Naive thymus-derived CD8-positive, alpha-beta T cell (primary cell): ENCODE data around the gene TPD52L1. TPM values are rescaled to one million over a fixed set of nuclear protein-coding genes. Genes with fewer than 3 reads are reported as not detected.
A peak's percentile ranks its signal among the peaks of the same experiment; 100 is the strongest.

ENCODE experiments used
- ATAC-seq, 2 donors: fragments of 150-1000 bp; cut with Tn5 transposase in 1 of 2; sonication (Bioruptor Pico), chemical (Tn5 transposase) in 1 of 2; 1 replicate in 1 of 2; 2 replicates in 1 of 2; pipeline ENCODE4 v1.10.0; 2021; ENCODE audit warnings: mild to moderate bottlenecking in 2 of 2, moderate library complexity in 2 of 2
- POLR2A ChIA-PET: fragments of 350-600 bp; sonication (Branson Sonifier 250); formaldehyde crosslinking; loops from one replicate; lab custom pipeline; 2021; ENCODE audit warnings: antibody characterized with exemption; lab: Charles Lee
- DNase-seq, 10 donors: peaks; one replicate each; pipeline versions ENCODE4 v3.0.0 to v3.0.0-alpha.2; 2020 to 2022
- H3K27ac Mint-ChIP-seq, 10 donors: one replicate each; pipeline ENCODE4 v1.8.0; 2020 to 2022; ENCODE audit warnings: mild to moderate bottlenecking in 10 of 10, mixed read lengths in 10 of 10, moderate library complexity in 4 of 10, inconsistent platforms in 1 of 10
- H3K27me3 Mint-ChIP-seq, 5 donors: one replicate each; pipeline ENCODE4 v1.8.0; 2021 to 2022; ENCODE audit warnings: mixed read lengths in 5 of 5
- H3K36me3 Mint-ChIP-seq, 3 donors: one replicate each; pipeline ENCODE4 v1.8.0; 2020 to 2022; ENCODE audit warnings: mixed read lengths in 3 of 3, mild to moderate bottlenecking in 2 of 3, inconsistent platforms in 1 of 3
- H3K4me1 Mint-ChIP-seq, 4 donors: one replicate each; pipeline ENCODE4 v1.8.0; 2021 to 2022; ENCODE audit warnings: mixed read lengths in 4 of 4
- H3K4me3 Mint-ChIP-seq, 10 donors: one replicate each; pipeline ENCODE4 v1.8.0; 2020 to 2022; ENCODE audit warnings: mild to moderate bottlenecking in 10 of 10, mixed read lengths in 10 of 10, moderate library complexity in 6 of 10, inconsistent platforms in 1 of 10
- H3K9me3 Mint-ChIP-seq, 9 donors: one replicate each; pipeline ENCODE4 v1.8.0; 2020 to 2022; ENCODE audit warnings: mixed read lengths in 9 of 9, mild to moderate bottlenecking in 3 of 9, inconsistent platforms in 1 of 9, moderate library complexity in 1 of 9
- polyA plus RNA-seq, 3 donors: library from polyadenylated mRNA; unstranded; fragments of 300-500 nt; fragmentation: Illumina TruSeq; gene quantifications; one replicate each; pipeline ENCODE4 v1.2.3, GENCODE V29; 2021
- total RNA-seq, 8 experiments: library from RNA in 2 of 8; stranded (reverse) in 2 of 8; gene quantifications; one replicate each; pipeline ENCODE4 v1.2.3 and lab custom pipeline; 2021 to 2026

The TPD52L1 gene
- total and polyA plus RNA-seq, 5 experiments from 2014 or later = not detected

GRCh38 chr6:125245523-125246264 is 92.1 kb downstream of the TPD52L1 start:
- POLR2A ChIA-PET = no interaction called here
- H3K36me3 Mint-ChIP-seq = peaks cover 0 to 34% (median 7%) of the 10 kb centered on the region in 3 donors
- H3K9me3 Mint-ChIP-seq = peaks cover 6 to 41% (median 30%) of the 10 kb centered on the region in 9 donors
- ATAC-seq = no peak
- no peak overlapping the region for H3K27ac Mint-ChIP-seq
- H3K4me3 Mint-ChIP-seq = no peak overlapping the region
- no peaks in the 10 kb centered on the region for H3K4me1 Mint-ChIP-seq
- DNase-seq = no peak
- H3K27me3 Mint-ChIP-seq = peaks cover 6 to 33% (median 14%) of the 10 kb centered on the region in 5 donors

GRCh38 chr6:125246566-125246965 is 93.0 kb downstream of the TPD52L1 start:
- DNase-seq = no peak
- no peak overlapping the region for H3K4me3 Mint-ChIP-seq
- peaks cover 5 to 33% (median 14%) of the 10 kb centered on the region in 5 donors for H3K27me3 Mint-ChIP-seq
- peaks cover 6 to 33% (median 21%) of the 10 kb centered on the region in 9 donors for H3K9me3 Mint-ChIP-seq
- H3K36me3 Mint-ChIP-seq = peaks cover 0 to 26% (median 4%) of the 10 kb centered on the region in 3 donors
- no peak for ATAC-seq
- no peak overlapping the region for H3K27ac Mint-ChIP-seq
- POLR2A ChIA-PET = no interaction called here
- H3K4me1 Mint-ChIP-seq = no peaks in the 10 kb centered on the region

GRCh38 chr6:125248136-125248535 is 94.6 kb downstream of the TPD52L1 start:
- POLR2A ChIA-PET = no interaction called here
- DNase-seq = no peak
- Mint-ChIP-seq H3K4me1 (no peaks in the 10 kb centered on the region), H3K9me3 (peaks cover 2 to 17% (median 6%) of the 10 kb centered on the region in 9 donors), H3K36me3 (peaks cover 0 to 13% (median 3%) of the 10 kb centered on the region in 3 donors), H3K27ac (no peak overlapping the region), H3K27me3 (peaks cover 5 to 33% (median 14%) of the 10 kb centered on the region in 5 donors), H3K4me3 (no peak overlapping the region)
- ATAC-seq = no peak

- Mint-ChIP-seq H3K36me3 (peaks cover 0 to 8% (median 1%) of the 10 kb centered on the region in 3 donors), H3K27me3 (peaks cover 5 to 28% (median 13%) of the 10 kb centered on the region in 5 donors), H3K9me3 (peaks cover 0 to 5% (median 0%) of the 10 kb centered on the region in 9 donors), H3K27ac (no peak overlapping the region), H3K4me3 (no peak overlapping the region), H3K4me1 (no peaks in the 10 kb centered on the region)
- POLR2A ChIA-PET = no interaction called here
- ATAC-seq = no peak
- no peak for DNase-seq
Measured at GRCh38 chr6:125250511-125250910, 96.9 kb downstream of the TPD52L1 start.

- peak overlapping the region in 2 of 10 donors; percentile 0 to 36 for H3K27ac Mint-ChIP-seq
- H3K4me3 Mint-ChIP-seq = peak overlapping the region in 3 of 10 donors; percentile 11 to 26 (median 24)
- no peak for DNase-seq
- ATAC-seq = no peak
- peaks cover 0 to 2% (median 1%) of the 10 kb centered on the region in 3 donors for H3K36me3 Mint-ChIP-seq
- POLR2A ChIA-PET = no interaction called here
- H3K4me1 Mint-ChIP-seq = no peaks in the 10 kb centered on the region
- peaks cover 4 to 16% (median 9%) of the 10 kb centered on the region in 5 donors for H3K27me3 Mint-ChIP-seq
- H3K9me3 Mint-ChIP-seq = peaks cover 0 to 2% (median 0%) of the 10 kb centered on the region in 9 donors
Measured at GRCh38 chr6:125251516-125252220, 98.1 kb downstream of the TPD52L1 start.

- no peak overlapping the region for H3K4me3 Mint-ChIP-seq
- no peak for DNase-seq
- H3K27me3 Mint-ChIP-seq = peaks cover 0 to 6% (median 3%) of the 10 kb centered on the region in 5 donors
- no peaks in the 10 kb centered on the region for H3K4me1 Mint-ChIP-seq
- no peak for ATAC-seq
- H3K27ac Mint-ChIP-seq = no peak overlapping the region
- no peaks in the 10 kb centered on the region for H3K9me3 Mint-ChIP-seq
- H3K36me3 Mint-ChIP-seq = no peaks in the 10 kb centered on the region
- POLR2A ChIA-PET = no interaction called here
Measured at GRCh38 chr6:125252891-125253290, 99.3 kb downstream of the TPD52L1 start.

- Mint-ChIP-seq H3K9me3 (no peaks in the 10 kb centered on the region), H3K27ac (no peak overlapping the region), H3K4me3 (no peak overlapping the region), H3K4me1 (no peaks in the 10 kb centered on the region), H3K27me3 (peaks cover 0 to 1% (median 0%) of the 10 kb centered on the region in 5 donors), H3K36me3 (no peaks in the 10 kb centered on the region)
- ATAC-seq = no peak
- POLR2A ChIA-PET = no interaction called here
- DNase-seq = no peak
Measured at GRCh38 chr6:125253881-125254280, 100.3 kb downstream of the TPD52L1 start.

DNA sequence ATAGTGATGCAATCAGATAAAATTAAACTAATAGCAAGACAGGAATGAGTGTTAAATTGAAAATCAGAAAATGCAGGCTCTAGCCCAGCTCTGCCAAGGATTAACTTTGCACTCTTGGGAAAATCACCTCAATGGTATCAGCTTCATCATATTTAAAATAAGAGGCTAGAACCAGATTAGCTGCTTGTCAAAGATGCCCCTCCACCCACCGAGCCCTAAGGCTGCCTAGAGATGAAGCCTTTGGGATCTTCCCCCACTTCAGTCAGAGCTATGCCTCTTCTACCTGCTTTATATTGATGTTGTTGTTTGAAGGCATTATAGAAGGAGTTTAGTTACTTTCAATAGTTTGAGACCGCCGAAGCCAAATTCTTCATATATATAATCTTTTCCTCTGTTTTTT is 100.7 kb downstream of the TPD52L1 start:
- POLR2A ChIA-PET = no interaction called here

DNA sequence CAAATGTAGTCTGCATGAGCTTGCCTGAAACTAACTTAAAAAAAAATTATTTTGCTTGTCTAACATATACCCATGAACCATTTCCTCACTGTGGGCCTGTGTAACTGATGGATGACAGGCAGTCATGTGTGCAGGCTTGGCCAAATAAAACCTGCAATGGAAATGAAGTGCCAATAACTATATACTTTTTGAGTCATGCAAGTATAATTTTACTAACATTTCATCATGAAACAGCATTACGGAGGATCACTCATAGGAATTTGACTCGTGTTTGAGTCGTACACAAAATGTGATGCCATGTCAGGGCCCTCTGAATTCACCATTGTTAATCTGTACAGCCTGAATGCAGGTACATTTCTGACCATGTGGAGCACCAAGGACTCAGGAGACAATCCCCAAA is 101.6 kb downstream of the TPD52L1 start:
- no peak overlapping the region for H3K4me3 Mint-ChIP-seq
- no peak for ATAC-seq
- no peaks in the 10 kb centered on the region for H3K36me3 Mint-ChIP-seq

More for the DNA sequence above, 100.7 kb downstream of the TPD52L1 start:
- H3K27ac Mint-ChIP-seq = no peak overlapping the region
- no peaks in the 10 kb centered on the region for H3K9me3 Mint-ChIP-seq
- H3K36me3 Mint-ChIP-seq = no peaks in the 10 kb centered on the region
- DNase-seq = no peak
- peaks cover 0 to 1% (median 0%) of the 10 kb centered on the region in 5 donors for H3K27me3 Mint-ChIP-seq
- H3K4me3 Mint-ChIP-seq = no peak overlapping the region
- ATAC-seq = no peak
- no peaks in the 10 kb centered on the region for H3K4me1 Mint-ChIP-seq

GRCh38 chr6:125257351-125257750 is 103.8 kb downstream of the TPD52L1 start:
- H3K27me3 Mint-ChIP-seq = peaks cover 0 to 1% (median 0%) of the 10 kb centered on the region in 5 donors

More for the DNA sequence above, 101.6 kb downstream of the TPD52L1 start:
- peaks cover 0 to 1% (median 0%) of the 10 kb centered on the region in 5 donors for H3K27me3 Mint-ChIP-seq
- no peak overlapping the region for H3K27ac Mint-ChIP-seq
- H3K9me3 Mint-ChIP-seq = no peaks in the 10 kb centered on the region
- DNase-seq = no peak
- H3K4me1 Mint-ChIP-seq = no peaks in the 10 kb centered on the region
- POLR2A ChIA-PET = no interaction called here

GRCh38 chr6:125258651-125259353 is 105.2 kb downstream of the TPD52L1 start:
- no peak overlapping the region for H3K4me3 Mint-ChIP-seq
- ATAC-seq = no peak
- H3K36me3 Mint-ChIP-seq = no peaks in the 10 kb centered on the region
- H3K9me3 Mint-ChIP-seq = no peaks in the 10 kb centered on the region
- no peak overlapping the region for H3K27ac Mint-ChIP-seq
- POLR2A ChIA-PET = no interaction called here
- no peak for DNase-seq
- H3K27me3 Mint-ChIP-seq = peaks cover 0 to 1% (median 0%) of the 10 kb centered on the region in 5 donors
- H3K4me1 Mint-ChIP-seq = no peaks in the 10 kb centered on the region

More at GRCh38 chr6:125257351-125257750, 103.8 kb downstream of the TPD52L1 start:
- H3K36me3 Mint-ChIP-seq = no peaks in the 10 kb centered on the region
- no peaks in the 10 kb centered on the region for H3K9me3 Mint-ChIP-seq
- POLR2A ChIA-PET = no interaction called here
- H3K27ac Mint-ChIP-seq = no peak overlapping the region
- ATAC-seq (no peak), DNase-seq (no peak)
- no peaks in the 10 kb centered on the region for H3K4me1 Mint-ChIP-seq
- H3K4me3 Mint-ChIP-seq = no peak overlapping the region

DNA sequence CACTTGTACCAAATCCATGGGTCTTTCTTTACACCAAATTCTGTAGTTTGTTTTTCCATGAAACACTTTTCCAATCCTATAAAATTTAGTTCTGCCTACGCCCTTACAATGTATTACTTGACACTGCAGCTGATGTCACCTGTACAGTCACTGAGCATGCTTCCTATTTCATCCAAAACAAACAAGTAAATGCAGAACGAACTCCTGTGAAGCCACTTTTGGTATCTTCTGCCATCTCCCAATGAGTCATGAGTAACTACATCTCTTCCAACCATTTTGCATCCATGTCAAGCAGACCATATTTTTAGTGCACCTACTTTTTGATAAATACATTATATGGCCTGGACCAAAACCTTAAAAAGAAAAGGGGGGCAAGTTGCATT is 105.8 kb downstream of the TPD52L1 start:
- Mint-ChIP-seq H3K9me3 (no peaks in the 10 kb centered on the region), H3K27ac (no peak overlapping the region), H3K27me3 (peaks cover 0 to 1% (median 0%) of the 10 kb centered on the region in 5 donors), H3K4me3 (no peak overlapping the region), H3K4me1 (no peaks in the 10 kb centered on the region), H3K36me3 (no peaks in the 10 kb centered on the region)
- DNase-seq = no peak
- no peak for ATAC-seq
- POLR2A ChIA-PET = no interaction called here
